Fibroblast of pulmonary artery (primary cell): ENCODE measurements around the gene HBS1L.

Source experiments
- DNase-seq: peaks from one replicate; pipeline ENCODE4 v3.0.0-alpha.2; 2010; ENCODE audit warnings: low read depth
- H3K4me3 ChIP-seq: replicated peaks from 2 replicates; pipeline ENCODE4 v1.5.1; 2011; ENCODE audit warnings: low read depth, mild to moderate bottlenecking, control low read depth, low read length, moderate library complexity
- TF ChIP-seq, protein P1 (sequence below): IDR thresholded peaks from 2 replicates; pipeline ENCODE4 v1.5.1; 2011; ENCODE audit warnings: mild to moderate bottlenecking, control low read depth, low read length, inconsistent platforms; ENCODE audit errors: missing control alignments

Gene HBS1L

DNA sequence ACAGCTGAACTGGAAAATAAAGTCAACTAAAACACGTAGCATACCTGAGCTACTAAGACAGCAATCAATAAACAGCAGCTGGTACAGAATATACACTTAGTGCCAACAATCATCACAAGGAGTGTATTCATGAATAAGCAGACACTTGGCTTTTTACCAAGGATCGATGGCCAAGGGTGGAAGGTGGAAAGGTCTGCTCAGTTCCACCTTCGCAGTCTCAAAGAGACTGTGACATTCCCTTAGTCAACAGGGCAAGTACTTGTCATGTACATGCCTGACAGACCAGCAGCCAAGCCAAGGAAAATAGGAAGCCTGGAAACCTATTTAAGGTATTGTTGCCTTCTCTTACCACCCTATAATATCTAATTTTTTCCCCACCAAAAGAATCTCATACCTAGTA is 21.4 kb downstream of the HBS1L start:
- H3K4me3 ChIP-seq, result no peak overlapping the region
- TF ChIP-seq, protein P1, sequence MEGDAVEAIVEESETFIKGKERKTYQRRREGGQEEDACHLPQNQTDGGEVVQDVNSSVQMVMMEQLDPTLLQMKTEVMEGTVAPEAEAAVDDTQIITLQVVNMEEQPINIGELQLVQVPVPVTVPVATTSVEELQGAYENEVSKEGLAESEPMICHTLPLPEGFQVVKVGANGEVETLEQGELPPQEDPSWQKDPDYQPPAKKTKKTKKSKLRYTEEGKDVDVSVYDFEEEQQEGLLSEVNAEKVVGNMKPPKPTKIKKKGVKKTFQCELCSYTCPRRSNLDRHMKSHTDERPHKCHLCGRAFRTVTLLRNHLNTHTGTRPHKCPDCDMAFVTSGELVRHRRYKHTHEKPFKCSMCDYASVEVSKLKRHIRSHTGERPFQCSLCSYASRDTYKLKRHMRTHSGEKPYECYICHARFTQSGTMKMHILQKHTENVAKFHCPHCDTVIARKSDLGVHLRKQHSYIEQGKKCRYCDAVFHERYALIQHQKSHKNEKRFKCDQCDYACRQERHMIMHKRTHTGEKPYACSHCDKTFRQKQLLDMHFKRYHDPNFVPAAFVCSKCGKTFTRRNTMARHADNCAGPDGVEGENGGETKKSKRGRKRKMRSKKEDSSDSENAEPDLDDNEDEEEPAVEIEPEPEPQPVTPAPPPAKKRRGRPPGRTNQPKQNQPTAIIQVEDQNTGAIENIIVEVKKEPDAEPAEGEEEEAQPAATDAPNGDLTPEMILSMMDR, result no peak
- DNase-seq, result no peak

DNA sequence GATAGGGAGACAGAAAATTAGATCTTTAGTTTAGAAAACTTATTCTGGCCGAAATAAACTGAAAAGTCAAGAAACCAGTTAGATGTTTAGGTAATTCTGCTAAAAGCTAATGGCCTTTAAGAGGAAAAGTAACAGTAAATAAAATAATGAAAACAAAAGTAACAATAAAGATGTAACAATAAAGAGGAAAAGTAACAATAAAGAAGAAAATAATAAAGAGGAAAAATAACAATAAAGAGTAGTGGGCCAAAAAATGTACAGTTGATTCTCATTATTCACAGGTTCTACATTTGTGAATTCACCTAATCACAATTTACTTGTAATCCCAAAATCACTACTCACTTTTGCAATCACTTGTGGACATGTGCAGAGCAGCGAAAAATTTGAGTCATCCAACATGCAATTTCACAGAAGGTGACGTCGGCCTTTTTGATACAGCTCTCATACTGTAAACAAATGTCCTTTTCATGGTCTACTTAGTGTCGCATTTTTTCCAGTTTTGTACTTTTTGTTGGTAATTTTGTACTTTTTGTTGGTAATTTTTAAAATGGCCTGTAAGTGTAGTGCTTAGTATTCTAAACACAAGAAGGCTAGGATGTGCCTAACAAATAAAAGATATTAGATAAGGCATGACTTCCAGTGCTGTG is 24.0 kb downstream of the HBS1L start:
- no peak overlapping the region for H3K4me3 ChIP-seq
- peak; percentile 42 for DNase-seq
- TF ChIP-seq, protein P1, result no peak

DNA sequence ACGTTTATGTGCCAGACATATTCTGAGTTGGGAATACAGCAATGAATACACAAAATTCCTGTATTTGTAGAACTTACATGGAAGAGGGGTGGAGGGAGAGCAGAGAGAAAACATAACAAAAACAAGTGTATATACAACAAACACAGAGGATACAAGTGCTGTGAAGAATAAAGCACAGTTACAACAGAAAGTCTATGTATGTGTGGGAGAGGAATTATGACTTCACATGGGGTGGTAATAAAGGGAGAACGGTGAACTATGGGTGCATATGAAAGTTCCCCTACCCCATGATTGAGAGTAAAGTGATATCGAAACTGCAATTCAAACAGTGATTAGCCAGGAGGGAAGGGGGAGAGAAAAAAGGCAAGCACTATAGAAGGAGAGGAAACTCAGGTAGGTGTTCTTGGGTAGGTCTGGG is 24.6 kb downstream of the HBS1L start:
- H3K4me3 ChIP-seq, result no peak overlapping the region
- no peak for DNase-seq
- TF ChIP-seq, protein P1, result no peak

DNA sequence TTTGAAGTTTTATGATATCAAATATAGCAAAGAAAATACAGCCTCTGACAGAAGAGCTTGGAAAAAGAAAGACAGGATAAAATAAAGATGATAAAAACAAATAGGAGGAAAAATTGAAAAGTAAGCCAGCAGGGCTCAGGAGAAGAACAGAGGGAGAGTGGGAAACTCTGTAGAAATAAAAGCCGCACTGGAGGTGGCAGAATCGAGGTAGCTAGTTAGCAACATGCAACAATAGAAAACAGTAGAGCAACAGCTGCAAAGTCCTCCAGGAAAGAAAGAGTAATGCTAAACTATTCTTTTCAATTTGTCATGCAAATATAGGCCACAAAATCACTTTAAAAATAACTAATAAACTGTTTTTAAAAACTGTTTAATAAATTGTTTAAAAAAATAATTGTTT is 28.8 kb downstream of the HBS1L start:
- H3K4me3 ChIP-seq, result no peak overlapping the region
- no peak for DNase-seq
- TF ChIP-seq, protein P1, result no peak

DNA sequence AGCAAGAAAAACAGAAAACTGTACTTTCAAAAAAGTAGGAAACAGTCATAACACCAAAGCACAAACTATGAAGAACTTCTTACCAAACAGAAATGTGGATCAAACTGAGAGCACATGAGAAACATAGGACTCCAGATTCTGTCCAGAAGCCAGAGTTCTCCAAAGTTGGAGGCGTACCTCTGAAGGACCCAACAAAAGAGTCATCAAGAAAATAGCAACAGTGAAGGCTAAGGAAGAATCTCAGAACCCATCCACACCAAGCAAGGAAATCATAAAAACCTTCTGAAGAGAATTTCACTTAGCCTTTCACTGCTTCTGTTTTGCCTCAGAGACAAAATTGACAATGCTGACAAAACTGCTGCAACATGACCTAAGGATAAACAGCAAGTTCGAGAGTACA is 29.4 kb downstream of the HBS1L start:
- no peak overlapping the region for H3K4me3 ChIP-seq
- TF ChIP-seq, protein P1, result no peak
- DNase-seq, result no peak

DNA sequence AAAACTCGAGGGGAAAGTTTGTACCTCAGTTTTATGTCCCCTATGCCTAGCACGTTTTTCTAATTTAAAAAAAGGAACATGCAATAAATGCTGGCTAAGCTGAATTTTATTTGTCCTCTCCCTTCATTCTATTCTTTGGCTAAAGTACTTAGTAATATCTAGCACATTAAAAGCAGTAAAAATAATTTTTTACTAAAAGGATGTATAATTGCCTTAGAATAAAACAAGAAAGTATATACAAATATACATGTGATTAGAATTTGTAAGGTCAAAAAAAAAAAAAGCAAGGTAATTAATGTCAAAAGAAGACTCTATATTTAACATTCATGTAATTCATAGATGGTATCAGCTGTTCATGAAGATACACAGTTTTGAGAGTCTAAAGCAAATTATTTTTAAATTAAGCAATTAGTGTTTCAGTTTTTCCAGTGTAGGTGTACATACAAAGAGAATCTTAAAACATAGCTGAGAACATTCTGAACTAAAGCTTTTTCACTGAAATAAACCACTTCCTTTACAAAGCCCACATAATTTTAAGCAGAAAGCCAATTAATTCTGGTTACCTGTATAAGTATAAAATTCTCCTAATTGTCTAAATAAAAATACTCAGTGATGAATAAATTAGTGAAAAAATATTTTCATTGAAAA is 32.4 kb downstream of the HBS1L start:
- no peak overlapping the region for H3K4me3 ChIP-seq
- TF ChIP-seq, protein P1, result no peak

More for the DNA sequence above, 32.4 kb downstream of the HBS1L start:
- no peak for DNase-seq
